Spleen (tissue), 11 donors: ENCODE data around the gene AOC2. TPM values are rescaled to one million over a fixed set of nuclear protein-coding genes. Genes with fewer than 3 reads are reported as not detected.

Source experiments
- DNase-seq: peaks from one replicate; pipeline ENCODE4 v3.0.0-alpha.2; 2020
- H3K27ac ChIP-seq, 8 donors: fragments of 200-600 bp; sonication (generic) in 7 of 8; 1 replicate in 4 of 8; 2 replicates in 4 of 8; pipeline versions ENCODE4 v1.5.0 to v1.8.0; 2016 to 2021; ENCODE audit warnings: inconsistent platforms in 4 of 8, mild to moderate bottlenecking in 4 of 8, moderate library complexity in 1 of 8
- H3K27me3 ChIP-seq, 7 donors: fragments of 200-600 bp; sonication (generic) in 6 of 7; replicated peaks in 1 of 7; 1 replicate in 4 of 7; 2 replicates in 3 of 7; pipeline versions ENCODE4 v1.5.0 to v1.8.0; 2016 to 2021; ENCODE audit warnings: inconsistent platforms in 3 of 7, mild to moderate bottlenecking in 1 of 7
- H3K36me3 ChIP-seq, 6 donors: fragments of 200-600 bp; sonication (generic) in 5 of 6; 1 replicate in 4 of 6; 2 replicates in 2 of 6; pipeline versions ENCODE4 v1.5.0 to v1.8.0; 2016 to 2021; ENCODE audit warnings: inconsistent platforms in 2 of 6
- H3K4me1 ChIP-seq, 6 donors: fragments of 200-600 bp; sonication (generic) in 5 of 6; 1 replicate in 3 of 6; 2 replicates in 3 of 6; pipeline versions ENCODE4 v1.5.0 to v1.8.0; 2016 to 2021; ENCODE audit warnings: inconsistent platforms in 3 of 6
- H3K4me3 ChIP-seq, 8 donors: fragments of 200-600 bp; sonication (generic) in 7 of 8; 1 replicate in 4 of 8; 2 replicates in 4 of 8; pipeline versions ENCODE4 v1.5.0 to v1.8.0; 2016 to 2021; ENCODE audit warnings: inconsistent platforms in 4 of 8, mild to moderate bottlenecking in 4 of 8, moderate library complexity in 2 of 8
- H3K9me3 ChIP-seq, 8 donors: fragments of 200-600 bp; sonication (generic) in 7 of 8; 1 replicate in 4 of 8; 2 replicates in 4 of 8; pipeline versions ENCODE4 v1.5.0 to v1.8.0; 2016 to 2021; ENCODE audit warnings: inconsistent platforms in 4 of 8
- POLR2A ChIP-seq, 3 donors: fragments of 450-650 bp; IDR thresholded peaks; one replicate each; pipeline ENCODE4 v1.5.1; 2017; ENCODE audit warnings: antibody characterized with exemption in 3 of 3, mild to moderate bottlenecking in 1 of 3
- POLR2AphosphoS5 ChIP-seq, 3 donors: sonication (generic); formaldehyde crosslinking; IDR thresholded peaks; one replicate each; pipeline ENCODE4 v1.5.1; 2017; ENCODE audit warnings: antibody characterized with exemption in 3 of 3
- WGBS, 5 donors: extraction: QIAGEN DNeasy Blood & Tissue Kit in 3 of 5; methylation state at CpG; one replicate each; pipeline versions ENCODE4 v1.1.5 to v1.1.7; 2013 to 2018; 5-methylcytosine and 5-hydroxymethylcytosine counted together
- intact Hi-C: fragments of 100-400 bp; cut with DNase I; formaldehyde crosslinking; loops from one replicate; pipeline ENCODE4 v1.15.0; 2023; ENCODE audit warnings: low total_unique reads
- polyA plus RNA-seq, 3 donors: library from polyadenylated mRNA; stranded (reverse); fragments of 200-250 nt; gene quantifications; one replicate each; pipeline ENCODE4 v1.2.1, GENCODE V29; 2013
- total RNA-seq, 7 donors: library from RNA; depleted of rRNA in 3 of 7; stranded (reverse); fragments of >200 nt in 3 of 7; fragmentation: NEBNext Ultra II Directional in 4 of 7; extraction: Animal tissue kit (Norgen Biotek cat#: 25700) in 4 of 7; gene quantifications; one replicate each; pipeline versions ENCODE4 v1.1.0 to v1.2.1, GENCODE V29; 2016 to 2021
- TF ChIP-seq, protein P1 (sequence below), 11 experiments: fragments of 200-600 bp in 7 of 11; fragments of 450-650 bp in 4 of 11; sonication (generic) in 4 of 11; IDR thresholded peaks in 8 of 11; conservative IDR thresholded peaks in 3 of 11; 1 replicate in 7 of 11; 2 replicates in 4 of 11; pipeline versions ENCODE4 v1.4.0 to v1.8.0; 2016 to 2021; ENCODE audit warnings: antibody characterized with exemption in 11 of 11, inconsistent platforms in 4 of 11, mild to moderate bottlenecking in 1 of 11
- donor health status: healthy with polysubstance abuse.
- donor health status: DM: no; HTN: no; CAD: no; lungs with moderate emphysema.
- donor health status: DM: no; HTN: no; CAD: no.
- donor health status: Bipolar disorder and iron deficiency.
- donor health status: healthy.
- donor health status: DM: no; HTN: no; CAD: no.
- donor health status: DM: yes; HTN: yes; CAD: no.

Gene AOC2
- total and polyA plus RNA-seq, 10 donors, result 0.59 to 3.6 (median 2.6) TPM

DNA sequence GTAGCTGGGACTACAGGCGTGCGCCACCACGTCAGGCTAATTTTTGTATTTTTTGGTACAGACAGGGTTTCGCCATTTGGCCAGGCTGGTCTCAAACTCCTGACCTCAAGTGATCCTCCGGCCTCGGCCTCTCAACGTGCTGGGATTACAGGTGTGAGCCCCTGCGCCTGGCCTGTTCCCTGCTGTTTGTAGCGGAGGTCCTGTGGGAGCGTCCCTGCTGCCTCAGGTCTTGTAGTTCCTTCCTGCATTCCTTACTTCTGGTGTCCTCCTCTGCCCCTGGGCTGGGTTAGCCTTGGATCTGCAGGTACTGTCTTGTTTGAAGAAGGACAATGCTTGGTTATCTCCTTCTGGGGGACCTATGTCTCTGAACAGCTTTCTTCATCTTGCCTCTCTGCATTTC, 32.7 kb downstream of the AOC2 start:
- peaks cover 0 to 31% (median 0%) of the 10 kb centered on the region in 7 donors for H3K27me3 ChIP-seq
- H3K36me3 ChIP-seq, result peaks cover 0 to 14% (median 0%) of the 10 kb centered on the region in 6 donors
- 94 to 97% (median 95%) methylated on average over 10 of the region's 10 CpGs for WGBS, 5 donors
- intact Hi-C loops, result no loop called here
- TF ChIP-seq, protein P1, sequence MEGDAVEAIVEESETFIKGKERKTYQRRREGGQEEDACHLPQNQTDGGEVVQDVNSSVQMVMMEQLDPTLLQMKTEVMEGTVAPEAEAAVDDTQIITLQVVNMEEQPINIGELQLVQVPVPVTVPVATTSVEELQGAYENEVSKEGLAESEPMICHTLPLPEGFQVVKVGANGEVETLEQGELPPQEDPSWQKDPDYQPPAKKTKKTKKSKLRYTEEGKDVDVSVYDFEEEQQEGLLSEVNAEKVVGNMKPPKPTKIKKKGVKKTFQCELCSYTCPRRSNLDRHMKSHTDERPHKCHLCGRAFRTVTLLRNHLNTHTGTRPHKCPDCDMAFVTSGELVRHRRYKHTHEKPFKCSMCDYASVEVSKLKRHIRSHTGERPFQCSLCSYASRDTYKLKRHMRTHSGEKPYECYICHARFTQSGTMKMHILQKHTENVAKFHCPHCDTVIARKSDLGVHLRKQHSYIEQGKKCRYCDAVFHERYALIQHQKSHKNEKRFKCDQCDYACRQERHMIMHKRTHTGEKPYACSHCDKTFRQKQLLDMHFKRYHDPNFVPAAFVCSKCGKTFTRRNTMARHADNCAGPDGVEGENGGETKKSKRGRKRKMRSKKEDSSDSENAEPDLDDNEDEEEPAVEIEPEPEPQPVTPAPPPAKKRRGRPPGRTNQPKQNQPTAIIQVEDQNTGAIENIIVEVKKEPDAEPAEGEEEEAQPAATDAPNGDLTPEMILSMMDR (IDR thresholded peaks at IDR 0.05 in 8 of 11, conservative IDR thresholded peaks at IDR 0.05 in 3 of 11), result no peak
- TF ChIP-seq POLR2A (IDR thresholded peaks at IDR 0.05) (no peak), POLR2AphosphoS5 (IDR thresholded peaks at IDR 0.05) (no peak)
- DNase-seq, result no peak
- no peak overlapping the region for H3K4me3 ChIP-seq
- no peaks in the 10 kb centered on the region for H3K9me3 ChIP-seq
- H3K27ac ChIP-seq, result no peak overlapping the region
- H3K4me1 ChIP-seq, result no peaks in the 10 kb centered on the region

DNA sequence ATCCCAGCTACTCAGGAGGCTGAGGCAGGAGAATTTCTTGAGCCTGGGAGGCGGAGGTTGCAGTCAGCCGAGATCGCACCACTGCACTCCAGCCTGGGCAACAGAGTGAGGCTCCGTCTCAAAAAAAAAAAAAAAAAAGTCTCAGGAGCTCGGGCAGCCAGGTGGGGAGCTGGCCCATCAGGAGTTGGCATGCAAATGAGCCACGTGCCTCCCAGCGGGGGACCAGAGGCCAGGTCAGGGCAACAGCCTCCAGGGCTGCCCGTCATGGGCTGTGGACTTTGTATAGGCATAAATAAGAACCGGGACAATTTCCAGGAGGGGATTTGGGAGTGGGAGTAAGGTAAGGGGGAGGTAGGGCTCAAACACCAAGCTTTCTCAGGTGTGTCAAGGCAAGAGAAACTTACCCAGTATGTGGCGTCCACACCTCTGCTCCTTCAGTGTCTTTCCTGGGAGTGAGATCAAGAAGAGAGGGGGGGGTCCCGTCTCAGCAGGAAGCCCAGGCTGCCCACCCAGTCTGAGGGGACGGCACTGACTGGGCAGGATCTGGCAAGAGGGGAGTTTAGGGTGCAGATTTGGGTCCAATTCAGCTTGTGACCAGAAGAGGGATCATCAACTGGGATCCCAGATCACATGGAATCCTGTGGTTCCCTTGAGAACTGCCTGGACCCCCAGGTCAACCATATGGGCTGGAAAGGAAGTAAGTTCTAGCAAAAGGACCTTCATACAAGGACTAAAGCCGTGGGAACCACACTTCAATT, 33.9 kb downstream of the AOC2 start:
- intact Hi-C loops, result no loop called here
- WGBS, 5 donors, result 56 to 80% (median 70%) methylated on average over 13 of the region's 13 CpGs

DNA sequence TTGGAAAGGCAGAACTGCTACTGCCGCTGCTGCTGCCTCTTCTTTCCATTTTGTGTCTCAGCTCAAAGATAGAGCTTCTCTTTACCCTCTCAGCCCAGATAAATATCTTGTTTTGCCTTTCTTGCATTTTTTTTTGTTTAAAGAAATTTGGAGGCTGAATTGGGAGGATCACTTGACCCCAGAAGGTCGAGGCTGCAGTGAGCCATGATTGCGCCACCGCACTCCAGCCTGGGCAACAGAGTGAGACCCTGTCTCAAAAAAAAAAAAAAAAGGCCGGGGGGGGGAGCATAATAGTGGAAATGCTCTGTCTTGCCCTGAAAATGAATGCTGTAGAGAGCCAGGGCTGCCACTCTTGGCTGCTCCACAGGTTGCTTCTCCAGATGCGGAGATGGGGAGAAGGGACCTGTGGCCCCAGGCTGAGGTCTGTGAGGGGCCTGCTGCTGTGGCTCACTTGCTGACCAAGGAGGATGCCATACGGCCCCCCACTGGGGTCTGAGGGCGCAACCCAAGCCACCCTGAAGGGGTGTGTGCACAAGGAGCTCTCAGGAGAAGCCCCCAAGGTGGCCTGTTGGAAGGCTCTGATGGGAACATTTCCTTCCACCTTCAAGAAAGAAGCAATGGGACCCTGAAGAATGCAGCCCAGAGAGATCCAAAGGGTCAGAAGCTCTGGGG, 34.7 kb downstream of the AOC2 start:
- DNase-seq, result no peak
- H3K27ac ChIP-seq, result no peak overlapping the region
- 65 to 80% (median 77%) methylated on average over 7 to 8 of the region's 8 CpGs for WGBS, 5 donors

More for the DNA sequence above, 33.9 kb downstream of the AOC2 start:
- Histone ChIP-seq H3K9me3 (no peaks in the 10 kb centered on the region), H3K4me3 (no peak overlapping the region), H3K4me1 (no peaks in the 10 kb centered on the region), H3K27ac (no peak overlapping the region), H3K36me3 (peaks cover 0 to 14% (median 0%) of the 10 kb centered on the region in 6 donors), H3K27me3 (peaks cover 0 to 31% (median 0%) of the 10 kb centered on the region in 7 donors)
- DNase-seq, result no peak
- TF ChIP-seq POLR2AphosphoS5 (IDR thresholded peaks at IDR 0.05), result no peak
- TF ChIP-seq, protein P1 (IDR thresholded peaks at IDR 0.05 in 8 of 11, conservative IDR thresholded peaks at IDR 0.05 in 3 of 11), result no peak
- TF ChIP-seq POLR2A (IDR thresholded peaks at IDR 0.05), result no peak

More for the DNA sequence above, 34.7 kb downstream of the AOC2 start:
- intact Hi-C loops, result no loop called here
- Histone ChIP-seq H3K4me3 (no peak overlapping the region), H3K36me3 (peaks cover 0 to 14% (median 0%) of the 10 kb centered on the region in 6 donors), H3K27me3 (peaks cover 0 to 31% (median 0%) of the 10 kb centered on the region in 7 donors), H3K9me3 (no peaks in the 10 kb centered on the region), H3K4me1 (no peaks in the 10 kb centered on the region)
- TF ChIP-seq POLR2AphosphoS5 (IDR thresholded peaks at IDR 0.05) (no peak), POLR2A (IDR thresholded peaks at IDR 0.05) (no peak)
- TF ChIP-seq, protein P1 (IDR thresholded peaks at IDR 0.05 in 8 of 11, conservative IDR thresholded peaks at IDR 0.05 in 3 of 11), result no peak
